ENCODE measurements around the gene ATPAF2. TPM values are rescaled to one million over a fixed set of nuclear protein-coding genes. Genes with fewer than 3 reads are reported as not detected.

ATPAF2 gene
- total RNA-seq, 2 donors from 2014 or later = 31.4 to 50.8 TPM

DNA sequence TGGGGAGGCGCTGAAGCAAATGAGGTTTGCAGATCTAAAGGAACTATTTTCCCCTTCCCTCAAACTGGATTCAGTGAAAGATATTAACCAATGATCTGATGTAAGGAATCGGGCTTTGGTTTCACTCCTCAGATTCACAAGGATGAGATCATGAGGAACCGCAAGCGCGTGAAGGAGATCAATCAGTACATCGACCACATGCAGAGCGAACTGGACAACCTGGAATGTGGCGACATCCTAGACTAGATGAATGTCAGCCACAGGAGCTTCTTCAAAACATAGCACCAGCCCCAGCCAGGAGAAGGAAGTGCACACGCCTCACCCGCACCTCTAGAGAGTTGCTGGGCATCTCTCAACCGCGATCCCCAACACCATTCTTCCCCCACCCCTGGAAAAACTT lies 22.5 kb downstream of the ATPAF2 start:
- Mint-ChIP-seq H3K9me3 (no peaks in the 10 kb centered on the region), H3K36me3 (ENCODE audit: low read depth) (peaks cover 52% of the 10 kb centered on the region), H3K4me3 (no peak overlapping the region), H3K27ac (peak overlapping the region; percentile 64), H3K27me3 (ENCODE audit: insufficient read depth) (no peaks in the 10 kb centered on the region), H3K4me1 (peaks cover 7% of the 10 kb centered on the region)
- no peaks in the 10 kb centered on the region for H3K9me3 ChIP-seq (ENCODE audit: control insufficient read depth, low read length)
- DNase-seq = no peak
- H3K36me3 ChIP-seq (ENCODE audit: control insufficient read depth, insufficient read depth, low read length) = peaks cover 84% of the 10 kb centered on the region
- TF ChIP-seq, protein P1, sequence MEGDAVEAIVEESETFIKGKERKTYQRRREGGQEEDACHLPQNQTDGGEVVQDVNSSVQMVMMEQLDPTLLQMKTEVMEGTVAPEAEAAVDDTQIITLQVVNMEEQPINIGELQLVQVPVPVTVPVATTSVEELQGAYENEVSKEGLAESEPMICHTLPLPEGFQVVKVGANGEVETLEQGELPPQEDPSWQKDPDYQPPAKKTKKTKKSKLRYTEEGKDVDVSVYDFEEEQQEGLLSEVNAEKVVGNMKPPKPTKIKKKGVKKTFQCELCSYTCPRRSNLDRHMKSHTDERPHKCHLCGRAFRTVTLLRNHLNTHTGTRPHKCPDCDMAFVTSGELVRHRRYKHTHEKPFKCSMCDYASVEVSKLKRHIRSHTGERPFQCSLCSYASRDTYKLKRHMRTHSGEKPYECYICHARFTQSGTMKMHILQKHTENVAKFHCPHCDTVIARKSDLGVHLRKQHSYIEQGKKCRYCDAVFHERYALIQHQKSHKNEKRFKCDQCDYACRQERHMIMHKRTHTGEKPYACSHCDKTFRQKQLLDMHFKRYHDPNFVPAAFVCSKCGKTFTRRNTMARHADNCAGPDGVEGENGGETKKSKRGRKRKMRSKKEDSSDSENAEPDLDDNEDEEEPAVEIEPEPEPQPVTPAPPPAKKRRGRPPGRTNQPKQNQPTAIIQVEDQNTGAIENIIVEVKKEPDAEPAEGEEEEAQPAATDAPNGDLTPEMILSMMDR (conservative IDR thresholded peaks at IDR 0.05) = no peak
- H3K27me3 ChIP-seq (ENCODE audit: control insufficient read depth, insufficient read depth, low read length, poor library complexity, severe bottlenecking) = no peaks in the 10 kb centered on the region
- 94 to 99% methylated on average over 7 to 12 of the region's 12 CpGs for WGBS, 2 experiments (ENCODE audit: insufficient coverage in 1 of 2, insufficient read length in 1 of 2)
- no peak overlapping the region for H3K9ac ChIP-seq (ENCODE audit: extremely low read depth, low read length, poor library complexity, severe bottlenecking)
- H3K27ac ChIP-seq (ENCODE audit: low read depth, low read length) = no peak overlapping the region
- peaks cover 13% of the 10 kb centered on the region for H3K4me1 ChIP-seq (ENCODE audit: control insufficient read depth, insufficient read depth, low read length)
- H3K4me3 ChIP-seq (ENCODE audit: low read length) = no peak overlapping the region

DNA sequence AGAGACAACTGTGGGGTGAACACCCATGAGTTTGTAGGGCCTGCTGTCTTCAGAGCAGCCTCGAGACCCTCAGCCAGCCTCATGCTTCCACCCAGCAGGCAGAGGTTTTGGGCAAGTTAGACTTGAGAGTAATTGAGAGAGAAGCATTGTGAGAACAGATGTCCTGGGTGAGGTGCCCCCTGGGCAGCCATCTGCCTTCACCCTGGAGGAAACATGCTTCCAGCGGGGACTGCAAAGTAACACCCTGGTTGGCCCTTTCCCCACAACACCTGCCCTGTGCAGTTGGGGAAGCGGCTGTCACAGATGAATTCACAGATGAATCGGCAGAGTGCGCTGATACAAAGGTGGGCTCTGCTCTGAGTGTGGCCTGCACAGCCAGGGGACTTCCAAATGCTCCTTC lies 23.4 kb downstream of the ATPAF2 start:
- 97 to 100% methylated on average over 3 to 5 of the region's 5 CpGs for WGBS, 2 experiments (ENCODE audit: insufficient coverage in 1 of 2, insufficient read length in 1 of 2)
- peaks cover 7% of the 10 kb centered on the region for H3K4me1 Mint-ChIP-seq

DNA sequence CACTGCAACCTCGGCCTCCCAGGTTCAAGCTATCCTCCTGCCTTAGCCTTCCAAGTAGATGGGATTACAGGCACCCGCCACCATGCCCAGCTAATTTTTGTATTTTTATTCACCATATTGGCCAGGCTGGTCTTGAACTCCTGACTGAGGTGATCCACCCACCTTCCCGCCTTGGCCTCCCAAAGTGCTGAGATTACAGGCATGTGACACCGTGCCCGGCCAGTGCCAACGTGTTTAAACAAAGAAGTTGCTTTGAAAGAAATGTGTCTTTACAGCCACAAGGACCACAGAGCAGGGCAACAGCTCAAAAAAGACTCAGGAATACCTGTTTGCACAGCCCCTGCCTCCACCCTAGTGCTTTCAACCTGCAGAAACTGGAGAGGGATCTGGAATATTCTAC lies 25.0 kb downstream of the ATPAF2 start:
- Histone ChIP-seq H3K9ac (ENCODE audit: extremely low read depth, low read length, poor library complexity, severe bottlenecking) (no peak overlapping the region), H3K4me1 (ENCODE audit: control insufficient read depth, insufficient read depth, low read length) (peaks cover 16% of the 10 kb centered on the region), H3K27ac (ENCODE audit: low read depth, low read length) (no peak overlapping the region), H3K4me3 (ENCODE audit: low read length) (no peak overlapping the region), H3K36me3 (ENCODE audit: control insufficient read depth, insufficient read depth, low read length) (peaks cover 87% of the 10 kb centered on the region), H3K9me3 (ENCODE audit: control insufficient read depth, low read length) (no peaks in the 10 kb centered on the region), H3K27me3 (ENCODE audit: control insufficient read depth, insufficient read depth, low read length, poor library complexity, severe bottlenecking) (no peaks in the 10 kb centered on the region)
- 94 to 95% methylated on average over 6 of the region's 6 CpGs for WGBS, 2 experiments (ENCODE audit: insufficient coverage in 1 of 2, insufficient read length in 1 of 2)
- TF ChIP-seq, protein P1 (conservative IDR thresholded peaks at IDR 0.05) = no peak
- Mint-ChIP-seq H3K9me3 (no peaks in the 10 kb centered on the region), H3K4me1 (peaks cover 7% of the 10 kb centered on the region), H3K36me3 (ENCODE audit: low read depth) (peaks cover 56% of the 10 kb centered on the region), H3K27ac (no peak overlapping the region), H3K4me3 (no peak overlapping the region), H3K27me3 (ENCODE audit: insufficient read depth) (no peaks in the 10 kb centered on the region)
- no peak for DNase-seq

More for the DNA sequence above, 23.4 kb downstream of the ATPAF2 start:
- no peak for DNase-seq
- Mint-ChIP-seq H3K27ac (no peak overlapping the region), H3K9me3 (no peaks in the 10 kb centered on the region), H3K27me3 (ENCODE audit: insufficient read depth) (no peaks in the 10 kb centered on the region), H3K36me3 (ENCODE audit: low read depth) (peaks cover 49% of the 10 kb centered on the region), H3K4me3 (no peak overlapping the region)
- Histone ChIP-seq H3K4me1 (ENCODE audit: control insufficient read depth, insufficient read depth, low read length) (peaks cover 13% of the 10 kb centered on the region), H3K9ac (ENCODE audit: extremely low read depth, low read length, poor library complexity, severe bottlenecking) (no peak overlapping the region), H3K27ac (ENCODE audit: low read depth, low read length) (no peak overlapping the region), H3K9me3 (ENCODE audit: control insufficient read depth, low read length) (no peaks in the 10 kb centered on the region), H3K4me3 (ENCODE audit: low read length) (no peak overlapping the region), H3K36me3 (ENCODE audit: control insufficient read depth, insufficient read depth, low read length) (peaks cover 85% of the 10 kb centered on the region), H3K27me3 (ENCODE audit: control insufficient read depth, insufficient read depth, low read length, poor library complexity, severe bottlenecking) (no peaks in the 10 kb centered on the region)
- TF ChIP-seq, protein P1 (conservative IDR thresholded peaks at IDR 0.05) = no peak
